GM21390 (cell line): Measurements from ENCODE around the gene TRIM40.

Experiments used
- ATAC-seq: cut with Tn5 transposase; IDR thresholded peaks from one replicate; pipeline ENCODE4 v1.9.1; 2021; ENCODE audit not compliant: unreplicated experiment

TRIM40 gene, protein sequence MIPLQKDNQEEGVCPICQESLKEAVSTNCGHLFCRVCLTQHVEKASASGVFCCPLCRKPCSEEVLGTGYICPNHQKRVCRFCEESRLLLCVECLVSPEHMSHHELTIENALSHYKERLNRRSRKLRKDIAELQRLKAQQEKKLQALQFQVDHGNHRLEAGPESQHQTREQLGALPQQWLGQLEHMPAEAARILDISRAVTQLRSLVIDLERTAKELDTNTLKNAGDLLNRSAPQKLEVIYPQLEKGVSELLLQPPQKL

DNA sequence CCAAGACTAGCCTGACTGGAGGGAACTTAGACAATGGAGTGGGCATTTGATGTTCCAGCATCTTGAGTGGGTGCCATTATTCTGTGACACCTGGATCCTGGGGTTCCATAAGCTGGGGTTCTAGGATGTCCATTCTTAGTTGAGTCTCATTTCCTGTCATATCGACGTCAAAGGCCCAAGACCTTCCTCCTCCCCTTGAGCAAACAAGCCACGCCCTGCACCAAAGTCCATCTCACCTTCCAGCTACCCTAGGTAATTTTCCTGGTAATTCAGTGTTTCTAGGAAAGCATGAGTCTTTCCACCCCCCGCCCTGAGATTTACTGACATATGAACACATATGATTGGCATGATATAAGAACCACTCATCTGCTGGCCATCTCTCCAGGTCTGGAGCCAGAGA, at the start of gene TRIM40:
Gene TRIM40 (plus strand): TSS at position 384 of the 400 bp plus-strand sequence. CDS start 897 bp downstream, outside the sequence.
- ATAC-seq = no peak

- ATAC-seq = no peak
These were observed 48.1 kb upstream of the TRIM40 start for GRCh38 chr6:30087876-30088275.

DNA sequence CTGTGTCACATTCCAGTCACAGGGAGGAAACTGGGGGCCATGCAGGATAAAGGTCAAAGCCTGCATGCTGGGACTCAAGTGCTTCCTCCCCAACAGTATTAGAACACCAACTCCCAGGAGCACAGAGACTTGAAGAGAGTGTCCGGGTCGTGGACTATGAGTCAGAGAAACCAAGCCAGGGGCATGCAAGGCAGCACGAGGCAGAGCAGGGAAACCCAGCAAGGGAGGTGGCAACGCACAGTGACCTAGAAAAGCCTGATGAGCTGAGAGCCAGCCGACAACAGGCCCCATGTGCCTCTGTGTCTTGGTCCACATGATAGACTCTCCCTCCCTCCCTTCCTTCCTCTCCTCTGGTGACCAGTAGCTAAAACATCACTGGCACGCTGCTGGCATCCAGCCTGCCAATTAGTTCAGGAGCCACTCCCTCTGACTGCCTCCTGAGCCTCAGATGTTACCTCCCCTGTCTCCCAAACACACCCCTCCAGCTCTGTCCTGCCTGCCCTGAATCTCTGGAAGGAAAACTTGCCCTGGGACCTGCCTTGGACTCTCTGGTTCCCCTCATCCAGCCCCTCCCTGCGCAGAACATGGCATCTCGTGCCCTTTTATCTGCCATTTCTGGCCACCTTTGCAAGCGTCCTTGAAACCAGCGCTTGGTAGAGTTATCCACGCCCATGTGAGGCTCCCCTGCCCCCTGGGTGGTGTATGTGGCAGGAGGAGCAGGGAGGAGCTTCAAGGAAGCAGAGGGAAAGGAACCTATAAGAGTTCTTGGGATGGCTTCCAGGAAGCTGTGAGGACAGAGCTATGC, 44.2 kb upstream of the TRIM40 start:
- ATAC-seq = no peak

GRCh38 chr6:30092852-30093543, 42.9 kb upstream of the TRIM40 start:
- no peak for ATAC-seq

DNA sequence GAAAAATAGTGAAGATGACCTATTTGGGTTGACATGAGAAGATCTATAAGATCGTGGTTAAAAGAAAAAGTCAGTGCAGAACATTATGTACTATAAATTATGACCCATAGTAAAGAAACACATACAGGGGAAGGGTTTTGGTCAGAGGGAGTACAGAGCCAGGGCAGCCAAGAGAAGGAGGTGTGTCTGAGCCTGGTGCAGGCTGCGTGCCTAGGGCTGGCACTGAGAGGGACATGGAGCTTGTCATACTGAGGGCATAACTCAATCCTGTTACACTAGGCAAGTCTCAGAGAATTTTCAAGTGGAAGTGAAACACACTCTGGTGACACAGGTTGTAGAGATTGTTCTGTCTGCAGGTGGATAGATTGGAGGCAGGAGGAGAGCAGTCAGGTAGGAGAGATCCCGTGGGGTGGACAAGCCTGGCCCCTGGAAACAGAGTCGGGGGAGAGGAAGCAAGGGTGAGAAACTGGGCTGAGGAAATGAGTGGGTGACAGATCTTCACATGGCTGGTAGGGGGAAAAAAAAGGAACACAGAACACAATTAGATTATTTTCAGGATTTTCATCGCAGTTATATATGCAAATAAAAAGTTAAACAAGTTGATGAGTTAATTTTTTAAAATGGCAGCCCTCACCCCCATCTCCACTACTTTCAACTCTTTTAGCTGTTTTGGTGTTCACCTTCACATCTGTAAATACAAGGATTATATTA, 41.8 kb upstream of the TRIM40 start:
- ATAC-seq = no peak

DNA sequence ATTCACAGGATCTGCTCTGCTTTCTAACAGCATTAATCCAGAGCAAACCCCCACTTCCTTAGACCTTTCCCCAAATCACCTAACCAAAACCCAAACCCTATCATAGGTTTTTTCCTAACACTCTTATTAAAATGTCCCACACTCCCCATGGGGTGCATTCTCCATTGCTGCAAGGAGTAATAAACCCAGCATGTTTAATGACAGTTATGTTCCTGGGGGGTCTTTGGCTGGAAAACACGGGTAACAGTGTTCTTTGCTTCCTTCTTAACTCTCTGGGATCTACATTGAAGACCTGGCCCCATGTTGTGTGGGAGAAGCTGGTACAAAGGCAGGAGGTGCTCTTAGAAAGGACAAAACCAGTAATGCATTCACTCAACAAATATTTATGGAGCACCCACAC, 39.1 kb upstream of the TRIM40 start:
- no peak for ATAC-seq

- no peak for ATAC-seq
These were observed 37.8 kb upstream of the TRIM40 start for GRCh38 chr6:30097902-30098768.

- ATAC-seq = no peak
These were observed 35.8 kb upstream of the TRIM40 start for GRCh38 chr6:30100154-30100553.

- ATAC-seq = no peak
These were observed 35.1 kb upstream of the TRIM40 start for GRCh38 chr6:30100585-30101443.

DNA sequence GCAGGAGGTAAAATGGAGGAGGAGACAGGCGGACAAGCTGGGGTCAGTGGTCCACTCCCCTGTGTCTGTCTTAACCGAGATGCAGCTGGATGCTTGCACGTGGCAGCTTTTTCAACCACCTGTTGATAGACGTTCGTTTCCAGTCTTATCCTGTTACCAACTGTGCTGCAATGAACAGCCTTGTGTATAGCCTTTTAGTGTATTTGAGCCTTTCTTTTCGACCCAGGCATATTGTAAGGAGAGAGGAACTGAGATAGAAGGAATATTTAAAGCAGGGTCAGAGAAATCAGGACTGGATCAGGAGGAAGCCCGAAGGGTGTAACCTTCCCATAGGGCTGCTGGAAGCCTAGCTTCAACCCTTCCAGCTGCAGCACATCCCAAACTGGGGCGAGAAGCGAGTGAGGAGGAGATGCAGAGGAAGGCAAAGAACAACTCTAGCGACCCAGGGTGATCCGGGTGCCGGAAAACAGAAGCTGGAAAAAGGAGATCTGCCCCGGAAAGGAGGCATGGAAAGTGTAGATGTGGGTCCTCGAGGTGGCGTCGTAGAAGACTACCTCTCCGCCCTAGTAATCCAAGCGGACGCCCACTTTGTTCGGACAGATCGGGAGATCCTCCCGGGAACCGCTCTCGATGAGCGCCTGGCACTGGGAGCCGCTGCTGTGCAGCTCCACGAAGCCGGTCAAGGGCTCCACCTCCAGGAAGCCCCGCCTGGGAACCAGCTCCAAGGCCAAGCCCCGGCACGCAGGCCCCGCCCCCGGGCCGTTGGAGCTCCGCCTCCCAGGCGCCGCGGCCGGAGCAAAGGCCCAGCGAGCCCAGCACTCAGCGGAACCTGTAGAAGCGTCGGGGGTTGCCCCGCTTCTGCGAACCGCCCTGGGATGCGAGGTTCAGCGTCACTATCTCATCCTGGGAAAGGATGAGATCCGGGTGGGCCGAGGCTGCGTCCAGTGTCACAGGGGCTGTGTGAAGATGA, 34.2 kb upstream of the TRIM40 start:
- ATAC-seq = peak; percentile 66

DNA sequence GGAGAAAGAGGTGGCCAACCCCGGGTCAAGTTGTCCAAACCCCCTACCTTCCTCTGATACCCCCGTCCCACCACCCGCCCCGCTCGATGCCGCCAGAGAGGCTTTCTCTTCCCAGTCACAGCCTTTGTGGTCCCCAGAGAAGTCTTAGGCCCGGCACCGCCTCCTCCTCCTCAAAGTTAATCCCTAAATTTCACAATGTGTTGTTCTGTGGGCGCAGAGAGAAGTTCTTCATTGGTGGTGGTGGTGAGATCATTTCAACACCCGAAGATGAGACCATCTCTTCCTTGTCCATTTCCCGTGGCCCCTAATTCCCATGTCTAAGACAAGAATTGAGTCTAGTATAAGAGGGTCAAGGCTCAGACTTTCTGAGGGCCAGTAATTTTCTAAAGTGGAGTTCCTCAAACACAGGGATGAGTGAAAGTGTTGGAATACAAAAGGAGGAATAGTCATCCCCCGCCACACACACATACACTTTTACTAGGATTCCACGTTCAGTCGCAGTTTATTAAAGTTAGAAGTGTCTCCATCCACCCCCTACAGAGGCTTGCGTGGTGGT, 33.4 kb upstream of the TRIM40 start:
- ATAC-seq = no peak

DNA sequence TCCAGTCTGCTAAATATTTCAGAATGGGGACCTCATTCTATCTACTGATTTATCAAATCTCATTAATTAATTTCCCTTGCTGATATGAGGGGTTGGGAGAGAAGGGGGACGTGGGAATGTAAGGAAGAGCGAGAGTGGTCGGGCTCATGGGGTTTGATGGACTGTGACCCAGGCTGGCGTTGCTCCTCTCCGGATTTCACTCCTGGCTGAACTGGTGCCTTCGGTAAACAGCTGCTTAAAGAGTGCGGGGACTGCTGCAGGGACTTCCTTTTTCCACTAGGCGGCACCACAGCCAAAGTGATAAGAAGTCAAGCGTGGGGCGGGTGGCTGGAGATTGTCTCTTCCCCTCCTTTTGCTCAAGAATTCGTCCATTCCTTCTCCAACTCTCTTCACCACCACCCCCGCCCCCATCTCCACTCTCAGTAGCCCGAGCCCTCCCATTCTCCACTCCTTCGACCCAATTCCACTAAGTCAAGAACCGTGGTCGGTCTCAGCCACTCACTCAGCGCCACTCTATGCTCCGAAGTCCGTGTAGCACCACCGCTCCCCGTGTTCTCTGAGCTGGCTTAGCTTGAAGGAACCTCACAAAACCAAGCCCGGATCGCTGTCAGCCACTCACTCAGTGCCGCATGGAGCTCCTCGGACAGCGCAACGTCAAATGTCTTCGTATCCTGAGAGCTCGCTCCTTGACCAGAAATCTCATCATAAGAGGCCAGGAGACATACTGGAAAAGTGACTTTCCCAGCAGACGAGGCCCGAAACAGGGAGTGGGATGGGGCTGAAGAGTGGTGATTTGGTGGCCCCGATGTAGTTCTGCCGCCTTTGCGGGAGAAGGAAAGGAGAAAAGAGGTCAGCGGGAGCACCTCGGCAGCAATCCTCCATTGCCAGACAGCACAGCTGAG, 32.7 kb upstream of the TRIM40 start:
- no peak for ATAC-seq

- ATAC-seq = no peak
These were observed 32.1 kb upstream of the TRIM40 start for GRCh38 chr6:30103872-30104179.

- no peak for ATAC-seq
These were observed 31.3 kb upstream of the TRIM40 start for GRCh38 chr6:30104661-30105060.

- ATAC-seq = no peak
These were observed 24.6 kb upstream of the TRIM40 start for GRCh38 chr6:30111266-30111856.

GRCh38 chr6:30112402-30112994, 23.4 kb upstream of the TRIM40 start:
- ATAC-seq = no peak
